Measurements from ENCODE around the gene ZNF100.
"Not testable (repeated sequence)": the region's sequence is repeated elsewhere in the genome, so short reads cannot be mapped to it uniquely, and the experiment has no call there.

Gene ZNF100

GRCh38 chr19:21704320-21704719 lies 63.1 kb downstream of the ZNF100 start:
- DNase-seq (ENCODE audit: low read depth), result no peak

- DNase-seq (ENCODE audit: low read depth), result no peak
Measured at GRCh38 chr19:21699197-21699596, 68.2 kb downstream of the ZNF100 start.

DNA sequence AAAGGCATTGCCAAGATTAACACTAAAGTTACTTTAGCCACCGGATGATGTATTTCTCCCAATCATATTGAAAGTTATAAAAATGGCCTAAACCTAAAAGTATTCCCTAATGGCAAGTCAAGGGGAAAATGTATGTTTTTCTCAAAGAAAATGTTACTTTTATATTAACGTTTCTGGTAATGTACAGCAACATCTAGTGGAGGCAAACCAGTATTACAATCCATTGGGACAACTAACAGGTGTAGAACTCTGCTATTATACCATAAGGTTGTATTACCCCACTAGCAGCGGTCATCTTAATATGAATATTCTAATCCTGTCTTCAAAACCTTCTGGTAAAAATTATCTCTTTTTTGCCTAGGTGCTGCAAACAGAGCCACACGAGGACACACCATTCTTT lies 69.2 kb downstream of the ZNF100 start:
- peak; percentile 23 for DNase-seq (ENCODE audit: low read depth)

DNA sequence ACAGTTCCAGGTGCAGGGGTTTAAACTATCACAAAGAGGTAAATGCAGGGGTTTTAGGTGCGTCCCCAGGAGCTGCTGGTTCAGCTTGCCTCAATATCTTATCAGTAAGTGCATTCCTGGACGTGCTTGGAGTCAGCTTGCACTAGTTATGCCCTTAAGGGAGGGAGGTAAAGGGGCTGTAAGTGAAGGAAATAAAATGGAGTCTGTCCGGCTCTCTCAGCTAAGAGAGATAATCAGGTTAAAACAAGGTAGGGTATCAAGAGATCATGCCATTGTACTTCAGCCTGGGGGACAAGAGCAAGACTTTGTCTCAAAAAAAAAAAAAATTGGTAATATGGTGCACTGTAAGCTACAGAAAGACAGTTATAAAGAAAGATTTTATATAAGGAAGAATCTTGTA lies 69.7 kb downstream of the ZNF100 start:
- no peak for DNase-seq (ENCODE audit: low read depth)

DNA sequence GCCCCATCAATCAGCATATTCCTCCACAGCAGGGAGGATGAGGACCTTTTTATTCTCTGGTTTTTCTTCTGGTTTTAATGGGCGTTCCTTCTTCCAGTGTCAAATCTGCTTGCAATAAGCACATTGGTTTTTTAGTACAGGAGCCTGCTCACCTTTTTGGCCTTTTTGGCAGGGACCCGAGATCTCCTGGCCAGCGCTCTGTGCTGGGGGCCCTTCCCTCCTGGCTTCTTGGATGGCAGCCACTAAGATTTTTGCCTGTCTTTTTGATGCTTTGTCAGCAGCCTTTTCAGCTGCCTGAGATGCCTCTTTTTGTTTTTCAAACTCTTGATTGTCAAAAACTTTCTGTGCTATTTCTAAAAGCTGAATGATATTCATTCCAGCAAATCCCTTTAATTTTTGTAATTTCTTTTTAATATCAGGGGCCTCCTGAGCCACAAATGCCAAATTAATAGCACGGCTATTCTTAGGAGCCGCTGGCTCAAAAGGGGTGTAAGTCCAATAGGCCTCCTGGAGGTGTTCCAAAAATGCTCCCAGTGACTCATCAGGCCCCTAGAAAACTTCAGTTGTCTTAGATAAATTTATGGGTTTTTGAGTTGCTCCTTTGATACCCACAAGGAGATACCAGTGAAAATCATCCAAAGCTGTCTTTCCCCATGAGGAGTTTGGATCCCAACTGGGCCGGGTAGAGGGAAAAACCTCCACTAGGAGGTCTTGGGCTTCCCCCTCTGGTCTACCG lies 73.0 kb downstream of the ZNF100 start:
- no peak for DNase-seq (ENCODE audit: low read depth)

DNA sequence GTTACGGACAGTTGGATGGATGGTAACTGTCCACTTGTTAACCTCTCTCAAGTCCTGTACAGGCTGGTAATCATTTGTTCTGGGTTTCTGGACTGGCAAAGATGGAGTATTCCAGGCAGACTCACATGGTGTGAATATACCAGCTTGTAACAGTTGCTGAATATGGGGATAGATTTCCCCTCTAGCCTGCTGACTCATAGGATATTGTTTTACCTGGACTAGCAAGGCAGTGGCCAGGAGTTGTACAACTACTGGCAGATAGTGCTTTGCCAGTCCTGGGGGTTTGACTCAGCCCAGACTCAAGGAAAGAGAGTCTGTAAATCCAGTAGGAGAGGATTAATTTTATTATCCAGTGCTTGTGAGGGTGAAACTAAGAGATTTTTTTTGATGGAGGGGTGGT lies 74.0 kb downstream of the ZNF100 start:
- no peak for DNase-seq (ENCODE audit: low read depth)

- DNase-seq (ENCODE audit: low read depth), result no peak
Measured at GRCh38 chr19:21691661-21692060, 75.7 kb downstream of the ZNF100 start.

DNA sequence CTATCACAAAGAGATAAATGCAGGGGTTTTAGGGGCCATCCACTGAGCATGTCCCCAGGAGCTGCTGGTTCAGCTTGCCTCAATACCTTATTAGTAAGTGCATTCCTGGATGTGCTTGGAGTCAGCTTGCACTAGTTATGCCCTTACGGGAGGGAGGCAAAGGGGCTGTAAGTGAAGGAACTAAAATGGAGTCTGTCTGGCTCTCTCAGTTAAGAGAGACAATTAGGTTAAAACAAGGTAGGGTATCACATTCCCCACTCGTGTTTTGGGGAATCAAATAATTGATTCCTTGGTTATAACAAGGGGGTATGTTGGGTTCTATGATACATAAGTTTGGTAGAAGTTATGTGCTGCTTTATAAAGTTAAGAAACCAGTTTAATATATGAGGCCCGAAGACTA lies 78.9 kb downstream of the ZNF100 start:
- no peak for DNase-seq (ENCODE audit: low read depth)

GRCh38 chr19:21680671-21681070 lies 86.7 kb downstream of the ZNF100 start:
- no peak for DNase-seq (ENCODE audit: low read depth)

GRCh38 chr19:21680026-21680425 lies 87.4 kb downstream of the ZNF100 start:
- DNase-seq (ENCODE audit: low read depth), result no peak

- no peak for DNase-seq (ENCODE audit: low read depth)
Measured at GRCh38 chr19:21677696-21678418, 89.5 kb downstream of the ZNF100 start.

GRCh38 chr19:21674454-21674853 lies 92.9 kb downstream of the ZNF100 start:
- no peak for DNase-seq (ENCODE audit: low read depth)

GRCh38 chr19:21673479-21673878 lies 93.9 kb downstream of the ZNF100 start:
- DNase-seq (ENCODE audit: low read depth), result not testable (repeated sequence)

Data from EH (cell line).